Pancreas (tissue), 10 donors: ENCODE results near the gene RANBP3. TPM values are rescaled to one million over a fixed set of nuclear protein-coding genes. Genes with fewer than 3 reads are reported as not detected.
A peak's percentile ranks its signal among the peaks of the same experiment; 100 is the strongest.

Source experiments
- ATAC-seq, 4 donors: fragments of 200-7000 bp; cut with Tn5 transposase; one replicate each; pipeline versions ENCODE4 v1.8.0 to v1.9.1; 2020; ENCODE audit warnings: mild to moderate bottlenecking in 4 of 4, moderate library complexity in 4 of 4
- DNase-seq, 6 donors: peaks; one replicate each; pipeline ENCODE4 v3.0.0-alpha.2; 2020
- FAIRE-seq: peaks from 2 replicates; lab custom pipeline; 2012; peaks lifted over from hg19 to GRCh38; lab: Jason Lieb, UNC
- H3K27ac ChIP-seq, 4 donors: fragments of 200-600 bp; sonication (generic); 1 replicate in 3 of 4; 2 replicates in 1 of 4; pipeline versions ENCODE4 v1.5.0 to v1.8.0; 2020
- H3K27me3 ChIP-seq, 4 donors: fragments of 200-600 bp; one replicate each; pipeline ENCODE4 v1.8.0; 2021
- H3K36me3 ChIP-seq, 3 donors: fragments of 200-600 bp; sonication (generic) in 1 of 3; one replicate each; pipeline versions ENCODE4 v1.5.0 to v1.8.0; 2020 to 2021
- H3K4me1 ChIP-seq, 3 donors: fragments of 200-600 bp; one replicate each; pipeline ENCODE4 v1.8.0; 2021
- H3K4me3 ChIP-seq, 4 donors: fragments of 200-600 bp; sonication (generic) in 2 of 4; one replicate each; pipeline versions ENCODE4 v1.5.0 to v1.8.0; 2020 to 2021
- H3K9me3 ChIP-seq, 4 donors: fragments of 200-600 bp; one replicate each; pipeline ENCODE4 v1.8.0; 2021
- WGBS, 2 donors: extraction: QIAGEN DNeasy Blood & Tissue Kit; methylation state at CpG; one replicate each; pipeline ENCODE4 v1.1.7; 2013; 5-methylcytosine and 5-hydroxymethylcytosine counted together
- intact Hi-C, 3 donors: fragments of 100-400 bp; cut with DNase I; formaldehyde crosslinking; loops; one replicate each; pipeline versions ENCODE4 v1.11.1 to v1.14.2; 2022
- polyA plus RNA-seq, 2 donors: library from polyadenylated mRNA; stranded (reverse); fragments of 200-250 nt; gene quantifications; one replicate each; pipeline ENCODE4 v1.2.3, GENCODE V29; 2013
- total RNA-seq, 6 donors: library from RNA; stranded (reverse); fragmentation: NEBNext Ultra II Directional in 4 of 6; extraction: Animal tissue kit (Norgen Biotek cat#: 25700) in 4 of 6; gene quantifications; one replicate each; pipeline versions ENCODE4 v1.2.1 to v1.2.4, GENCODE V29; 2021 to 2023
- TF ChIP-seq, protein P1 (sequence below), 4 donors: fragments of 200-600 bp; sonication (generic) in 3 of 4; IDR thresholded peaks; one replicate each; pipeline versions ENCODE4 v1.5.0 to v1.8.0; 2021; ENCODE audit warnings: antibody characterized with exemption in 4 of 4
- donor health status: healthy with polysubstance abuse.
- donor health status: DM: no; HTN: no; CAD: no; lungs with moderate emphysema.
- donor health status: DM: no; HTN: no; CAD: no.
- donor health status: control.
- donor health status: control.
- donor health status: Bipolar disorder and iron deficiency.
- donor health status: DM: yes; HTN: yes; CAD: no.
- donor health status: DM: no; HTN: no; CAD: no.
- donor health status: DM: no; HTN: no; CAD: no.
- donor health status: DM: yes; HTN: yes; CAD: no.

The RANBP3 gene
- total and polyA plus RNA-seq, 8 donors, result 27.6 to 42.2 (median 34.7) TPM

DNA sequence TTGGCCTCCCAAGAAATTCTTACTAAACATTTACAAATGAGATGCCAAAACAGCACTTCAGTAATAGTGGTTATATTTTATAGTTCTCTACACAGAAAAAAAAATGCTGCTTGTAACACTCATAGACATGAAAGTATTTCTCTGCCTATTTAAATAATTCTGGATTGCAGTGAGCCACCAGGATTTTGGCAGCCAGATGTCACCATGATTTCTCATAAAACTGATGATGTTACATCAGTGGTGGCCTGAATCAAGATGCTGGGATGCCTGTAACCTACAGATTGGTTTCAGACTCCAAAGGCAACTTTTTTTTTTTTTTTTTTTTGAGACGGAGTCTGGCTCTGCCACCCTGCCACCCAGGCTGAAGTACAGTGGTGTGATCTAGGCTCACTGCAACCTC is 66.6 kb downstream of the RANBP3 start:
- TF ChIP-seq, protein P1, sequence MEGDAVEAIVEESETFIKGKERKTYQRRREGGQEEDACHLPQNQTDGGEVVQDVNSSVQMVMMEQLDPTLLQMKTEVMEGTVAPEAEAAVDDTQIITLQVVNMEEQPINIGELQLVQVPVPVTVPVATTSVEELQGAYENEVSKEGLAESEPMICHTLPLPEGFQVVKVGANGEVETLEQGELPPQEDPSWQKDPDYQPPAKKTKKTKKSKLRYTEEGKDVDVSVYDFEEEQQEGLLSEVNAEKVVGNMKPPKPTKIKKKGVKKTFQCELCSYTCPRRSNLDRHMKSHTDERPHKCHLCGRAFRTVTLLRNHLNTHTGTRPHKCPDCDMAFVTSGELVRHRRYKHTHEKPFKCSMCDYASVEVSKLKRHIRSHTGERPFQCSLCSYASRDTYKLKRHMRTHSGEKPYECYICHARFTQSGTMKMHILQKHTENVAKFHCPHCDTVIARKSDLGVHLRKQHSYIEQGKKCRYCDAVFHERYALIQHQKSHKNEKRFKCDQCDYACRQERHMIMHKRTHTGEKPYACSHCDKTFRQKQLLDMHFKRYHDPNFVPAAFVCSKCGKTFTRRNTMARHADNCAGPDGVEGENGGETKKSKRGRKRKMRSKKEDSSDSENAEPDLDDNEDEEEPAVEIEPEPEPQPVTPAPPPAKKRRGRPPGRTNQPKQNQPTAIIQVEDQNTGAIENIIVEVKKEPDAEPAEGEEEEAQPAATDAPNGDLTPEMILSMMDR (IDR thresholded peaks at IDR 0.05), result no peak
- ATAC-seq (no peak), FAIRE-seq (no peak)

DNA sequence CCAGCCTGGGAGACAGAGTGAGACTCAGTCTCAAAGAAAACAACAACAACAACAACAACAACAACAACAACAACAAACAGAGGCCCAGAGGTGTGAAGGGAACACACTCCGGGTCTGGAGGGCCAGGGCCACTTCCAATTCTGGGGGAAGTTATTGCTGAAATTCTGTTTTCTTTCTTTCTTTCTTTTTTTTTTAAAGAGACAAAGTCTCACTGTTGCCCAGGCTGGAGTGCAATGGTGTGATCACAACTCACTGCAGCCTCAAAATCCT is 67.4 kb downstream of the RANBP3 start:
- Histone ChIP-seq H3K4me1 (peaks cover 0 to 5% (median 5%) of the 10 kb centered on the region in 3 donors), H3K9me3 (no peaks in the 10 kb centered on the region), H3K36me3 (no peaks in the 10 kb centered on the region), H3K4me3 (no peak overlapping the region), H3K27ac (no peak overlapping the region), H3K27me3 (no peaks in the 10 kb centered on the region)
- ATAC-seq (no peak), FAIRE-seq (no peak), DNase-seq (no peak)
- whole genome bisulfite sequencing, 2 donors, result 83 to 88% methylated on average over 1 of the region's 1 CpG
- TF ChIP-seq, protein P1 (IDR thresholded peaks at IDR 0.05), result no peak
- intact Hi-C loops, result no loop called here

More for the DNA sequence above, 66.6 kb downstream of the RANBP3 start:
- H3K27ac ChIP-seq, result no peak overlapping the region
- WGBS, 2 donors, result 86 to 100% methylated on average over 1 of the region's 1 CpG
- H3K9me3 ChIP-seq, result no peaks in the 10 kb centered on the region
- DNase-seq, result no peak
- H3K4me1 ChIP-seq, result no peaks in the 10 kb centered on the region
- H3K4me3 ChIP-seq, result no peak overlapping the region
- peaks cover 0 to 3% (median under 1%) of the 10 kb centered on the region in 3 donors for H3K36me3 ChIP-seq
- no peaks in the 10 kb centered on the region for H3K27me3 ChIP-seq
- intact Hi-C loops, result no loop called here

DNA sequence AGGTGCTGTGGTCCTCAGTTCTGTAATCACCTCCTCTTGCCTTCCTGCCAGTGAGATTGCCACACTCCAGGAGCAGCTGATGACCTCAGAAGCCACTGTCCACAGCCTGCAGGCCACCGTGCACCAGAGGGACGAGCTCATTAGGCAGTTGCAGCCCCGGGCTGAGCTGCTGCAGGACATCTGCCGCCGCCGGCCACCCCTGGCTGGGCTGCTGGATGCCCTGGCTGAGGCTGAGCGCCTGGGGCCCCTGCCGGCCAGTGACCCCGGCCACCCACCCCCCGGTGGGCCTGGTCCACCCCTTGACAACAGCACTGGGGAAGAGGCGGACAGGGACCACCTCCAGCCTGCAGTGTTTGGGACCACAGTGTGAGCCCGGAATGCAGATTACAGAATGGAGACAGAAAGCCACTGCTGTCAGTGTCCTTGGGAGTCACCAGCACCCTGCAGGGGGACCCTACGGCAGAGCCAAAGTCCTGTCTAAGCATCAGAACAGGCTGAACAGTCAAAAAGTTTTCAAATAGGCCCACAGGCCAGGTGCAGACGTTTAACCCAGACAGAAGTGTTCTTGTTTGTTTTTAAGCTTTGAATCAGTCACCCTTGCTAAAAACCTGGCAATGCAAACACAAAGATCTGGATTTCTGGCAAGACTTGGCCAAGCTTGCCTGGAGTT is 69.0 kb downstream of the RANBP3 start:
- no peaks in the 10 kb centered on the region for H3K36me3 ChIP-seq
- H3K4me3 ChIP-seq, result no peak overlapping the region
- H3K27ac ChIP-seq, result no peak overlapping the region
- H3K27me3 ChIP-seq, result no peaks in the 10 kb centered on the region
- peaks cover 0 to 8% (median 6%) of the 10 kb centered on the region in 3 donors for H3K4me1 ChIP-seq
- TF ChIP-seq, protein P1 (IDR thresholded peaks at IDR 0.05), result no peak
- peak in 1 of 6 donors; percentile 11 for DNase-seq
- no peak for ATAC-seq
- FAIRE-seq, result no peak
- intact Hi-C loops, result no loop called here
- no peaks in the 10 kb centered on the region for H3K9me3 ChIP-seq
- WGBS, 2 donors, result 72 to 75% methylated on average over 14 of the region's 14 CpGs

DNA sequence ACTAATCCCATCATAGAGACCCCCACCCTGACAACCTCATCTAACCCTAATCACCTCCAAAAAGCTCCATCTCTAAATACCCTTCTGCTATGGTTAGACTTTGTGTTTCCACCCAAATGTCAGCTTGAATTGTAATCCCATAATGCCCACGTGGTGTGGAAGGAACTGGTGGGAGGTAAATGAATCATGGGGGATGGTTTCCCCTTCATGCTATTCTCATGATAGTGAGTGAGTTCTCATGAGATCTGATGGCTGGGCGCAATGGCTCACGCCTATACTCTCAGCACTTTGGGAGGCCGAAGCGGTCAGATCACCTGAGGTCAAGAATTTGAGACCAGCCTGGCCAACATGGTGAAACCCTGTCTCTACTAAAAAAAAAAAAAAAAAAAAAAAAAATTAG is 70.7 kb downstream of the RANBP3 start:
- ATAC-seq, result no peak
- Histone ChIP-seq H3K27me3 (no peaks in the 10 kb centered on the region), H3K9me3 (no peaks in the 10 kb centered on the region), H3K27ac (no peak overlapping the region), H3K4me1 (peaks cover 4 to 13% (median 6%) of the 10 kb centered on the region in 3 donors), H3K36me3 (no peaks in the 10 kb centered on the region), H3K4me3 (no peak overlapping the region)
- peak in 1 of 6 donors; percentile 10 for DNase-seq
- WGBS, 2 donors, result 69 to 84% methylated on average over 5 of the region's 5 CpGs
- no peak for FAIRE-seq
- intact Hi-C loops, result no loop called here
- TF ChIP-seq, protein P1 (IDR thresholded peaks at IDR 0.05), result no peak

DNA sequence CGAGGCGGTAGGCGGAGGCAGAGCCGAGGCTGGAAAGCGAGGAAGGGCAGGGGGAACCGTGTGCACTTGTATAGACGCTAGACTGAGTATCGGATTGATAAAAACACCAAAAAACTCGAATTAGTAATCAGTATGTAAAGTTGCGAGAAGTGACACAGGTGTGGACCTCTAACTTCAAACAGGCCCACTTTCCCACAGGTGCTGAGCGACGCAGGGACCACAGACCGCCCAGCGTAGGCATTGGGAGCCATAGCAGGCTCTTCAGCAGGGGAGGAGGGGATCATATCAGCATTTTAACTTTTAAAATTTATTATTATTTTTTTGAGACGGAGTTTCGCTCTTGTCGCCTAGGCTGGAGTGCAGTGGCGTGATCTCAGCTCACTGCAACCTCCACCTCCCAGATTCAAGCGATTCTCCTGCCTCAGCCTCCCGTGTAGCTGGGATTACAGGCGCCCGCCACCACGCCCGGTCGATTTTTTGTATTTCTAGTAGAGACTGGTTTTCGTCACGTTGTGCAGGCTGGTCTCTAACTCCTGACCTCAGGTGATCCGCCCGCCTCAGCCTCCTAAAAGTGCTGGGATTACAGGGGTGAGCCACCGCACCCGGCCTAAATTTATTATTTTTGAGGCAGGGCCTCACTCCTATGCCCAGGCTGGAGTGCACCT is 72.7 kb downstream of the RANBP3 start:
- intact Hi-C loops, result no loop called here
- no peaks in the 10 kb centered on the region for H3K9me3 ChIP-seq
- peak overlapping the region; percentile 60 to 92 (median 68) for H3K4me3 ChIP-seq
- TF ChIP-seq, protein P1 (IDR thresholded peaks at IDR 0.05), result no peak
- DNase-seq, result peak in 1 of 6 donors; percentile 42
- WGBS, 2 donors, result 30 to 34% methylated on average over 31 of the region's 31 CpGs
- ATAC-seq, result no peak
- H3K36me3 ChIP-seq, result no peaks in the 10 kb centered on the region
- FAIRE-seq, result no peak
- peaks cover 4 to 13% (median 6%) of the 10 kb centered on the region in 3 donors for H3K4me1 ChIP-seq
- peak overlapping the region; percentile 19 to 78 (median 62) for H3K27ac ChIP-seq
- no peaks in the 10 kb centered on the region for H3K27me3 ChIP-seq
